Bronchial epithelial cell (primary cell): ENCODE data around the gene TNC. TPM values are rescaled to one million over a fixed set of nuclear protein-coding genes. Genes with fewer than 3 reads are reported as not detected.

Experiments
- DNase-seq: peaks from one replicate; pipeline ENCODE4 v3.0.0-alpha.2; 2010; ENCODE audit warnings: low read depth
- FAIRE-seq: peaks from 2 replicates; lab custom pipeline; 2011; peaks lifted over from hg19 to GRCh38; lab: Jason Lieb, UNC
- H3K27me3 ChIP-seq: 2 replicates; pipeline ENCODE4 v1.5.1; 2011; ENCODE audit warnings: low read length; ENCODE audit not compliant: control insufficient read depth, insufficient read depth
- H3K36me3 ChIP-seq: 2 replicates; pipeline ENCODE4 v1.5.1; 2011; ENCODE audit warnings: low read length; ENCODE audit not compliant: control insufficient read depth, insufficient read depth
- H3K4me3 ChIP-seq: 2 replicates; pipeline ENCODE4 v1.5.1; 2011; ENCODE audit warnings: mild to moderate bottlenecking, low read depth, low read length, control low read depth
- total RNA-seq: library from RNA; depleted of rRNA; stranded (reverse); fragments of >200 nt; gene quantifications from 2 replicates; pipeline ENCODE4 v1.2.1, GENCODE V29; 2014
- TF ChIP-seq, protein P1 (sequence below): IDR thresholded peaks from 2 replicates; pipeline ENCODE4 v1.5.1; 2011; ENCODE audit warnings: mild to moderate bottlenecking, moderate library complexity, low read length, control low read depth, inconsistent platforms; ENCODE audit not compliant: insufficient read depth, severe bottlenecking

TNC gene
- total RNA-seq, 1 donor from 2014 or later, result 124 TPM

DNA sequence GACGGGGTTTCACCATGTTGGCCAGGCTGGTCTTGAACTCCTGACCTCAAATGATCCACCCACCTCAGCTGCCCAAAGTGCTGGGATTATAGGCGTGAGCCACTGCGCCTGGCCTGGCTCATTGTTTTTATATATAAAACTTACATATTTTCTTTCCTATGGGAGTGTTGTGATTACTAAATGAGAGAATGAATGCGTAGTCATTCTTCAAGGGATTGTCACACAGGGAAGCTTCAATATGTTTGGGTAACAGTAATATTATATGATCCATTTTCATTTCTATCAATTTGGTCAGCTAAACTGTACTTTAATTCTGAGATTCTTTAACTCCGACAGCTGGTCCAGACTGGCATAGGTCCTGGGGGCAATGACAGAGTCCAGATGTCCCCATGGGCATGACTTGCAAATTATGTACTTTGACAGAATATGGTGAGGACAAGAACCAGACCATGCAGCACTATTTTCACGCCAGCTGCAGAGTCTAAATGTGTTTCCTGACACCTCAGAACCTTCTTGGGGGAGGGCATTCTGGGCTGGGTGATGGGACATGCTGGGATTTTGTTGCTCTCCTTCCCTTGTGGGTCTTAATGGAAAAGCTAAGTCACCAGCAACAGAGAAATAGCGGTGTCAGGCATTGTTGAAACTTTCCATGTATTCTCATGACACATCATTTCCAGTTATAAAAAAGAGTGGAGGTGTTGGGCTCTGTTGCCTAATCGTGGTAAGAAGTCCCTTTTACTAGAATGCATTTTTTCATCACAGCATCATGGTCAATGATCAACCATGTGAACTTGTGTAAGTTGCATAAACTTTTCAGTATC lies 40.9 kb upstream of the TNC start:
- Histone ChIP-seq H3K27me3 (no peaks in the 10 kb centered on the region), H3K36me3 (no peaks in the 10 kb centered on the region), H3K4me3 (no peak overlapping the region)
- peak; percentile 77 for DNase-seq
- TF ChIP-seq, protein P1, sequence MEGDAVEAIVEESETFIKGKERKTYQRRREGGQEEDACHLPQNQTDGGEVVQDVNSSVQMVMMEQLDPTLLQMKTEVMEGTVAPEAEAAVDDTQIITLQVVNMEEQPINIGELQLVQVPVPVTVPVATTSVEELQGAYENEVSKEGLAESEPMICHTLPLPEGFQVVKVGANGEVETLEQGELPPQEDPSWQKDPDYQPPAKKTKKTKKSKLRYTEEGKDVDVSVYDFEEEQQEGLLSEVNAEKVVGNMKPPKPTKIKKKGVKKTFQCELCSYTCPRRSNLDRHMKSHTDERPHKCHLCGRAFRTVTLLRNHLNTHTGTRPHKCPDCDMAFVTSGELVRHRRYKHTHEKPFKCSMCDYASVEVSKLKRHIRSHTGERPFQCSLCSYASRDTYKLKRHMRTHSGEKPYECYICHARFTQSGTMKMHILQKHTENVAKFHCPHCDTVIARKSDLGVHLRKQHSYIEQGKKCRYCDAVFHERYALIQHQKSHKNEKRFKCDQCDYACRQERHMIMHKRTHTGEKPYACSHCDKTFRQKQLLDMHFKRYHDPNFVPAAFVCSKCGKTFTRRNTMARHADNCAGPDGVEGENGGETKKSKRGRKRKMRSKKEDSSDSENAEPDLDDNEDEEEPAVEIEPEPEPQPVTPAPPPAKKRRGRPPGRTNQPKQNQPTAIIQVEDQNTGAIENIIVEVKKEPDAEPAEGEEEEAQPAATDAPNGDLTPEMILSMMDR, result no peak
- no peak for FAIRE-seq

DNA sequence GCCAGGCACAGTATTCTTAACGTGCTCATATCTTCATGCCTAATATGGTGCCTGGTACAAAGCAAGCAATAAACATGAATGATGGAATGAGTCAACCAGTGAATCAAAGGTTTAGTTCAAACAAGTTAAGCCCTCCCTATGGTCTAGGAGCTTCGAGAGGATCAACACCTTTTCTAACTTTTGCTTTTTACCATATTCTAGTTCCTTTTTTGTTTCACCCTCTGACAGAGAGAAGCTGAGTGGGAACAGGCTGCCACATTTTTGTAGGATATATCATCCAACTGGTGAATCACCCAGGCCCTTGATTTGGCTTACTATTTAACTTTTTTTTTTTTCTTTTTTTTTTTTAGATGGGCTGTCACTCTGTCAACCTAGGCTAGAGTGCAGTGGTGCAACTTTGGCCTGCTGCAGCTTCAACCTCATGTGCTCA lies 39.3 kb upstream of the TNC start:
- FAIRE-seq, result no peak
- Histone ChIP-seq H3K36me3 (no peaks in the 10 kb centered on the region), H3K27me3 (no peaks in the 10 kb centered on the region), H3K4me3 (no peak overlapping the region)
- peak; percentile 95 for DNase-seq
- TF ChIP-seq, protein P1, result no peak

DNA sequence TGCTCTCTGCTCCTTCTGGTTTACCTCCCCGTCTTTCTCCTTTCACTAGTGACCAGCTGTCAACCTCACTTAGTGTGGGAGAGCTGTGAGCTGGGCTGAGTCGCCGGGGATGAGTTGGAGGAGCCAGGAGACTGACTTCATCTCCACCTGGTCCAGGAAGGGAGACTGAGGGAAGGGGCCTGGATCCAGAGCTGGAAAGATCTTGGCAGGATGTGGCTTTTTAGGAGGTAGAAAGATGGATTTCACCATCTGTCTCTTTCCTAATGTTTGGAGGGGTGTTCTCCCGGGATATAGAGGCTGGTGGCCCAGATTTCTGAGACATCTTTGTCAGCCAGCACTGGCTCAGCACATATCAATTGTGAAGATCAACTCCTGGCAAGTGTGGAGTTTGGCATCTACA lies 37.1 kb upstream of the TNC start:
- no peak for FAIRE-seq
- H3K36me3 ChIP-seq, result no peaks in the 10 kb centered on the region
- H3K4me3 ChIP-seq, result no peak overlapping the region
- no peaks in the 10 kb centered on the region for H3K27me3 ChIP-seq
- no peak for DNase-seq
- TF ChIP-seq, protein P1, result no peak

DNA sequence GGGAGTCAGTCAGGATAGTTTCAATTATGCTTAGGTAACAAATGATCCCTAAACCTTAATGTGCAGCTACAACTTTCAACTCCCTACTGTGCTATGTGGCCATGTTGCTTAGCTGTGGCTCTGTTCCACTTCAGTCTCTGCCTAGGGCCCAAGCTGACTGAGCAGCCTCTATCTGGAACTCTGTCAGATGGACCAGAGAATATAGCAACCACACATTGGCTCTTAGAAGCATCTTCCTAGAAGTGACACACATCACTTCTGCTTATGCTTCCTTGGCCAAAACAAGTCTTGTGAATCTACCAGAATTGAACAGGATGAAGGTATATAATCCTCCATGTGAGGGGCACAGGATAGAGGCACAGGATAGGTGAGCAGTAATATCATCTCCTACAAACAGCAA lies 36.7 kb upstream of the TNC start:
- TF ChIP-seq, protein P1, result no peak
- no peak for DNase-seq
- no peak for FAIRE-seq
- no peaks in the 10 kb centered on the region for H3K36me3 ChIP-seq
- H3K27me3 ChIP-seq, result no peaks in the 10 kb centered on the region
- H3K4me3 ChIP-seq, result no peak overlapping the region

DNA sequence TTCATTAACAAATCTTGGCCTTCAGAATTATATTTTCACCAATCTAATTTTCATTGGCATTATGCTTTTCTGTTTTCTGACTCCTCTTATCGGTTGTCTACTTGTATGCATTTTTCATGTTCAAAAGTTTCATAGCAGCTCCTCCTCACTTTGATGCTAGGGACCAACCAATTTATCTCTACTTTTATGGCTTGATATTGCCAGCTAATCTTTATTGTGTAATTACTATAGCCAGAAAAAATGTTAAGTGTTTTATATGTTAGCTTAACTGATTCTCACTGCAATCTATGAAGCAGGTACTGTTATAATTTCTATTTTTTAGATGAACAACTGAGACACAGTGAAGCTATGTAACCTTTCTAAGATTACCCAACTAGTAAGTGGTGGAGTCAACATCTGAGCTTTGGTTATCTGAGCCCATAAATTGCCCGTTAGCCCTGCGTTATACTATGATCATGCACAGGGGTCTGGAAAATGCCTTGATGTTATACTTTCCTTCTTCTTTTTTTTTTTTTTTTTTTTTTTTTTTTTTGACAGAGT lies 34.4 kb upstream of the TNC start:
- TF ChIP-seq, protein P1, result no peak
- no peak for DNase-seq
- Histone ChIP-seq H3K36me3 (no peaks in the 10 kb centered on the region), H3K4me3 (no peak overlapping the region), H3K27me3 (no peaks in the 10 kb centered on the region)
- FAIRE-seq, result no peak
